Stimulated activated CD4-positive, alpha-beta T cell treated with anti-CD3 and anti-CD28 coated beads, TNF-alpha, amount 100 ng/mL, for 1 hour (primary cell): ENCODE data around the gene ATG101.

Experiments used
- DNase-seq, 3 donors: peaks; one replicate each; pipeline ENCODE4 v3.0.0-alpha.2; 2020; ENCODE audit warnings: low read depth in 3 of 3, low spot score in 1 of 3

Gene ATG101

DNA sequence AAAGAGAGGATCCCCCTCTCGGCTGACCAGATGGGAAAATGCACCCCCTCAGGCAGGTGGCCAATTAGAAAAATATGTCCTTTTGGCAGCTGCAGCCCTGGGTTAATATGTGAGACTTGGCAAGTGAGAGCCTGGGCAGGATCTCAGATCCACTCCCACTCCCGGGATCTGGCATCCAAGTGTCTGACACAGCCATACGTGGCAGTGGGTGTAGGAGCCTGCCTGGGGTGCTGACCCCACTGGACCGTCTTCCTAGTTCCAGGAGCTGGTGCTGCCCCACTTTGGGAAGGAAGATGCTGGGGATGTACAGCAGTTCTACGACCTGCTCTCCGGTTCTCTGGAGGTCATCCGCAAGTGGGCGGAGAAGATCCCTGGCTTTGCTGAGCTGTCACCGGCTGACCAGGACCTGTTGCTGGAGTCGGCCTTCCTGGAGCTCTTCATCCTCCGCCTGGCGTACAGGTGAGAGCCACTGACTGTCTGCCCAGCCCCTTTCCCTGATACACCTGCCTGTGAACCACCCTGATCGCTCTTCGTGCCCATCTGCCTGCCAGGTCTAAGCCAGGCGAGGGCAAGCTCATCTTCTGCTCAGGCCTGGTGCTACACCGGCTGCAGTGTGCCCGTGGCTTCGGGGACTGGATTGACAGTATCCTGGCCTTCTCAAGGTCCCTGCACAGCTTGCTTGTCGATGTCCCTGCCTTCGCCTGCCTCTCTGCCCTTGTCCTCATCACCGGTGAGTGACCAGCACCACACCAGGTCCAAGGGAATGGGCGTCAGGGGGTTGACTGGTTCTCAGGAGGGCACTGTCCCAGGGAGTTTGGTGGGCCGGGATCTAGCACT is 12.8 kb upstream of the ATG101 start:
- DNase-seq = peak in 1 of 3 donors; percentile 33

DNA sequence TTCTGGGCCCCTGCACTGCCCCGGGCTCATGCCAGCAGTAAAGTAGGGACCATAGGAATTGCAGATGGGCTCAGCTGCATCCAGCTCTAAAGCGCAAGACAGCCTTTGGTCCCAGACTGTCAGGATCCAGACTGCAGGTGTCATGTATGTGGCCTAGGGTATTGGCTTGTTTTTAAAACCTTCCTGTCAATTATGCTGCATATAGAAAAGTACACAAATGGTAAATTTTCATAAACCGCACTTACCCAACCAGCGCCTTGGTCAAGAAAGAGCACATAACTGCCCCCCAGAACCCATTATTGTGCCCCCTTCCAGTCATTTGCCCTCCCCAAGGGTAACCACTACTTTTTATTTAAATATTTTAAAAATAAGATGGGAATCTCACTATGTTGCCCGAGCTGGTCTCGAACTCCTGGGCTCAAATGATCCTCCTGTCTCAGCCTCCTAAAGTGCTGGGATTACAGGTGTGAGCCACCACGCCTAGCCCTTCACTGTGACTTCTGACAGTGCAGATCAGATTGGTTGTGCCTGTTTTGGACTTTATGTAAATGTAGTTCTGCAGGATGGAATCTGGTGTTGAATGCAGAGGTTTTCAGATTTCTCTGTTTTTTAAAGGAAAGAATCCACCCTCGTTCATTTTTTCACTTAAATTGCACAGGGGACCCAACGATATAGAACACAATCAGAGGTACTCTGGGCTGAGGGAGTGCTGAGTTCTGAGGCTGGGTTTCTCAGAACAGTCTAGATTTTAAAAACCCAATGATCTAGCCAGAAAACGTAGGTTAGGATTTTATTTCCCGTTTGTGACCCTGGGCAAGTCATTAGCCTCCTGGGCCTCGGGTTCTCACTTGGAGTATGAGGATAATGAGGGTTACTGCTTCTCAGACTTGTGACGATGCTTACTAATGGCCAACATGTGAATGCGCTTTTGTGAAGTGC is 11.9 kb upstream of the ATG101 start:
- no peak for DNase-seq

DNA sequence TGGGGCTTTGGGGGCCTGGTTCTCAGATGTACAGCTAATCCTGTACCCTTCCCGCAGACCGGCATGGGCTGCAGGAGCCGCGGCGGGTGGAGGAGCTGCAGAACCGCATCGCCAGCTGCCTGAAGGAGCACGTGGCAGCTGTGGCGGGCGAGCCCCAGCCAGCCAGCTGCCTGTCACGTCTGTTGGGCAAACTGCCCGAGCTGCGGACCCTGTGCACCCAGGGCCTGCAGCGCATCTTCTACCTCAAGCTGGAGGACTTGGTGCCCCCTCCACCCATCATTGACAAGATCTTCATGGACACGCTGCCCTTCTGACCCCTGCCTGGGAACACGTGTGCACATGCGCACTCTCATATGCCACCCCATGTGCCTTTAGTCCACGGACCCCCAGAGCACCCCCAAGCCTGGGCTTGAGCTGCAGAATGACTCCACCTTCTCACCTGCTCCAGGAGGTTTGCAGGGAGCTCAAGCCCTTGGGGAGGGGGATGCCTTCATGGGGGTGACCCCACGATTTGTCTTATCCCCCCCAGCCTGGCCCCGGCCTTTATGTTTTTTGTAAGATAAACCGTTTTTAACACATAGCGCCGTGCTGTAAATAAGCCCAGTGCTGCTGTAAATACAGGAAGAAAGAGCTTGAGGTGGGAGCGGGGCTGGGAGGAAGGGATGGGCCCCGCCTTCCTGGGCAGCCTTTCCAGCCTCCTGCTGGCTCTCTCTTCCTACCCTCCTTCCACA is 11.0 kb upstream of the ATG101 start:
- DNase-seq = peak in 1 of 3 donors; percentile 34

DNA sequence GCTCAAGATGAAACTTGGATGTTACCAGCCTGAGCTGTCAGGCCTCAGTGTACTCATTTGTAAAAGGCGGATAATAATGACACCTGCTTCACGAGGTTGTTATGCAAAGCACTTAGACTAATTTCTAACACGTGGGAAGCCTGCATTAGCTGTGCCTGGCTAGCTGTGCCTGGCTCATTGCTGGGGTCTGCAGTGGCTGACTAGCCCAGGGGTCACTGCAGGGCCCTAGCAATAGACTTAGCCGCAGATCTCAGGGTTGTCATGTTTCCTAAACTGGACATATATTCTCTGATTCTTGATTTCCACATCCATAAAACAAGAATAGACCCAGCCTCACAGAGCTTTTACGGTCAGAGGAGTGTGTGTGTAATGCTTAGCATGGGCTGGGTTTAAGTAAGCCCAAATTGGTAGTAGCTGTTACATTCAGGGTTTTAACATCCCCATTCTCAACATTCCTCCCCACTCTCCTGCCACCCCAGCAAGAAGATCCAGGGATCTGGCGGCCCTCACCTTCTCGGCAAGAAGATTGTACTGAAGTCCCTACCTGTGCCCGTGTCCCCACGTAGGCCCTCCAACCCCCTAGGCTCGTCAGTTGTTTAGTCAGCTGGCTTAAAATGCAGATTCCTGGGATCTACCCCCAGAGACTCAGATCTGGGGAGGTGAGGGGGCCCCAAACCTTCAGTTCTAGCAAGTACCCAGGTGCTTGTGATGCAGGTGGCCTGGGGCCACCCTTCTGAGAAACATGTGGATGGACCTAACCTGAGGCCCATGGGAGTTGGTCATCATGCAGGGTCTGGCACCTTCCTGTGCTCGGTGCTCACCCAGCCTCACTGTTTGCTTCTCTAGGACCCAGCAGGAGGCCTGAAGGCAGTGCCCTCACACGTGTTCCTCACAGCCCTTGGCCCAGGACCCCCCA is 9.9 kb upstream of the ATG101 start:
- peak in 1 of 3 donors; percentile 63 for DNase-seq

DNA sequence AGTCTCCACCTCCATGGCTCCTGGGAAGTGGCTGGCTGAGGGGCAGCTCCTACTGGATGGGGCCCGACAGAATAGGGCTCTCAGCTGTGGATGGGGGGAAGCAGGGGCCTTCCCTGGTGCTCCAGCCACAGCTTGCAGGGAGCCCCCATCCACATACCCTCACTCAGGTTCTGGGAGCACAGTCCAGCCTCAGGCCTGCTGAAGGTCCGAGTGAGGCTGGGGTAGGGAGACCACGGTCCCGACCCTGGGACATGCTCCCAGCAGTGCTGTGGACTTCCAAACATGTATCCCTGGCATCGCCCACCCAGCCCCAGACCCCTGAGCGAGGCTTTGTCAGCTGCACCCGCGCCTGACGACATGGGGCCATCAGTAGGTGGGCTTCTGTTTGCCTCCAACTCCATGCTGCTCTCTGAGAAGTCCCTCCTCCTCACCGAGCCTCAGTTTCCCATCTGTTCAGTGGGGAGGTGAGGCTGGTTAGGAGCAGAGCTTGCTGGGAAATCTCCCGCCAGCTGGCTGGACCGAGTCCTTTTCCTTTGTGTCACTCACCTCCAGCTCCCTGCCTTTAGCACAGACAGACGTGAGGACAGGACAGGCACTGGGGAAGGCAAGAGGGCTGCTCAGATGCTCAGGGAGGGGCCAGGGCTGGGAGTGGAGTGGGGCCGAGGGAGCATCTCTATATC is 9.1 kb upstream of the ATG101 start:
- peak in 1 of 3 donors; percentile 49 for DNase-seq

DNA sequence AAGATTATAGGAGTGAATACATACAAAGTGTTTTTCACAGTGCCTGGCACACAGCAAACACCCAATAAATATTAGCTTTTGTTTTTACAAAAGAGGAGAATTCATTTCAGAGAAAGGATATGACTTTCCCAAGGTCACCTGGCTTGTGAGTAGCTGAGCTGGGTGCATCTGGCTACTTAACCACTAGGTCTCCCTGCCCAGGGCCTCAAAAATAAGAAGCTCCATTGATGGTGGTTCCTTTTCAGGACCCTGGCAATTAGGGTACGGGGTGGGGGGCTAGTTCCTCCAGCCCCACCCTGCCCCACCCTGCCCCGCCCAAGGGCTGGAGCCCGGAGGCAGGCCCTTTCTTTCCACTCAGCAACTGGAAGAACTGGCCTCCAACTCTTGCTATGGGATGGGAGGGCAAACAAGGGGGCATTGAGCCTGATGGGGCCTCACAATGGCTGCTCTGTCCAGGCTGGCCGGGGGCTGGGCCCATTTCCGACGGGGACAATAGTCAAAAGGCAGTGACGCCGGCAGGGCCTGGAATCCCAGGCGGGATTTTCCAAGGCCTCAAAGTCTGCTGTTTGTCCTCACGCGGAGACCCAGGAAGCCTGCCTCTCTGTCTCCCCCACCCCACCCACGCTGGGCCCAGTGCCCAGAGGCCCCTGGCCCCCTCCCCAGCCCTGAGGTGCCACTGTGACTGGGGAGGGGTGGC is 8.2 kb upstream of the ATG101 start:
- no peak for DNase-seq

DNA sequence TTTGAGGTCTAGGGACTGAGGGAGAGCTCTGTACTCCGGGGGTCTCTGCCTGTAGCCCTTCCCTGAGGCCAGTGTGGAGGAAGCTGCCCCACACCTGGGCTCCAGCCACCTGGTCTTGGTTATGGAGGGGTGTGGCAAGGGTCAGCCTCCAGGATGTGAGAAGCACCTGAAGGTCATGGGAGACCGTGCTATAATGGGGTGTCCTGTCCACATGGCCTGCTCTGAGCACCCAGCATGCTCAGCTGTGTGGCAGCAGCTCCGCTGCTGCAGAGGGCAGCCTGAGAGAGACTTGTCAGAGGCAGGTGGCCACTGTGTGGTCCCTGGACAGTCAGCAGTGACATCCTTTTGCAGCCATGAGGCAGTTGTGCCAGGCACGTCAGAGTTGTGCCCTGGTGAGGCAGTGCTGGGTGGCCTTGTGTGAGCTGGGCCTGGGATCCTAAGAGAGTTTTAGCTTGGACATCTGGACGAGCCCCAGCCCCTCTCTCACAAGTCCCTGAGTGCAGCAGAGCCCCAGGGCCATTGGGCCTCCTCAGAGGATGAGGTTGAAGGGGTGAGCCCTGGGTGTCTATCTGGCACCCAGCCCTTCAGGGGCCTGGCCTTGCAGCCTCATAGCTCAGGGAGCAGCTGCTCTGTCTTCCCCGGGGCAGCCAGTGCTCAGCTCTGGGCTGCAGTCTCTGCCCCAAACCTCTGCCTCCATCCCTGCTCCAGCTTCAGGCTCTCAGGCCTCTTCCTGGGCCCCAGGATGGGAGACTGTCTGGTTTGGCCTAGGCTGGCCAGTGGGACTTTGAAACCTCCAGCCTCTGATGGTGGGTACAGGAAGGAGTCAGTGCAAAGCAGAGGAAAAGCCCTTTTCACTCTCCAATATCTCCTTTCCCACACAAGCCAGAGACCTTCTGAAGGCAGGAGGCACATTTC is 7.4 kb upstream of the ATG101 start:
- DNase-seq = no peak

DNA sequence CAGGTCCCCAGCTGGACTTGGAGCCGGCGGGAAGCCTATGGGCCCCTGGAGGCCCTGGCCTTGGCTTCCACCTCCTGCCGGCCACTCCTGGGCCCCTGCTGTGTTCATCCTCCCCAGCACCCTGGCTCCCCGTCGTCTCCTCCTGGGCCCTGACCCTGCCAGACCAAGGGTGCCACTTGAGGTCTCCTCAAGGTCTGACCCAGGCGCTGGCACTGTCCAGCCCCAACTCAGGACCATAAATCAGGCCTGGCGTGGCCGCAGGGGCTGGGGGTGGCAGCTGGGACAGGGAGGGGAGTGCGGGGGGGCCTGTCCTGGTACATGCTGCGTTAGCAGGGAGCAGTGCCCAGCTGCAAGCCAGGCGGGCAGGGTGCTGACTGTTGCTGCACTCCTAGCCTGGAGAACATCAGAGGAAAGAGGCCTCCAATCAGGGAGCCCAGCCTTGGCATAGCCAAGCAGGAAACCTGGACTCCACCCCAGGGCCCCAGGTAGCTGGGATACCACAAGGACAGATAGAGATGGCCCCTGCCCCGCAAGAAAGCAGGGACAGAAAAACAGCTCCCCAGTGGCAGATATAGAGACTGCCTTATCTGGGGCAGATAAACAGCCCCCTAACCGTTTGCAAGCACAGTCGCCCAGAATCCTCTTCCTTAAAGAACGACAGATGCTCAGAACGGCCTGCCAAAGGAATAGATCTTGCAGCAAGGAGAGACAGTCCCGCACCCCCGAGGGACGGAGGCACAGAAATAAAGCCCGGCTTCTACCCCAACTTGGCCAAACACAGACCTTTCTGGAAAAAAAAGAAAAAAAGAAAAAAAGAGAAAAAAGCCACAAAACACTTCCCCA is 6.5 kb upstream of the ATG101 start:
- DNase-seq = no peak

DNA sequence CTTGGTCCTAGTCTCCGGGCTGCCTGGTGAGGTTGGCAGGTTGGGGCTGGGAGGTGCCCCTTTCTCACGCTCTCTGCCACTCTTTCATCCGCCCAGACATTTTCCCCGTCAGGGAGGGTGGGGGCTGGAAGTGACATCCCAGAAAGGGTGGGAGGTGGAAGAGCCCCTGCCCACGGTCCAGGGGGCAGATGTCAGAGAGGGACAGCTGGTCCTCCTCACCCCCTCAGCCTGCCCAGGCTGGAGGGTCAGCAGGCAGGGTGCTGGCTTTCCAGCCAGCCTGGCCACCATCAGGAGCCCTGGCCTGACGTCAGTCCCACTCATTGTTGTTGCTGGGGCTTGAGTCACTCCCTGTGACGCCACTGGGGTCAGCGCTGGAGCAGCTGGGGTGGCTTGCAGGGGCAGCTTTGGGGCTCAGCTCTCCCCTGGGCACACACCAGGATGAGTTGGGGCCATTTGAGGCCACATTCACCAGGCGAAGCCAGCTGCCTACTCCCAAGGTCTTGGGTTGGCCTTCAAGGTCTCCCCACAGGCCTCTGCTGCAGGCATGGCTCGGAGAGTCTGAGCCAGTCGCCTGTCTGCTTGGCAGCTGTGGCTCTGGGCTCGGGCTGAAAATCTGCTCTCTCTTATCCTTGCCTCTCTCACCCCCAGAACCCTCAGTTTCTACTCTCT is 5.7 kb upstream of the ATG101 start:
- no peak for DNase-seq

DNA sequence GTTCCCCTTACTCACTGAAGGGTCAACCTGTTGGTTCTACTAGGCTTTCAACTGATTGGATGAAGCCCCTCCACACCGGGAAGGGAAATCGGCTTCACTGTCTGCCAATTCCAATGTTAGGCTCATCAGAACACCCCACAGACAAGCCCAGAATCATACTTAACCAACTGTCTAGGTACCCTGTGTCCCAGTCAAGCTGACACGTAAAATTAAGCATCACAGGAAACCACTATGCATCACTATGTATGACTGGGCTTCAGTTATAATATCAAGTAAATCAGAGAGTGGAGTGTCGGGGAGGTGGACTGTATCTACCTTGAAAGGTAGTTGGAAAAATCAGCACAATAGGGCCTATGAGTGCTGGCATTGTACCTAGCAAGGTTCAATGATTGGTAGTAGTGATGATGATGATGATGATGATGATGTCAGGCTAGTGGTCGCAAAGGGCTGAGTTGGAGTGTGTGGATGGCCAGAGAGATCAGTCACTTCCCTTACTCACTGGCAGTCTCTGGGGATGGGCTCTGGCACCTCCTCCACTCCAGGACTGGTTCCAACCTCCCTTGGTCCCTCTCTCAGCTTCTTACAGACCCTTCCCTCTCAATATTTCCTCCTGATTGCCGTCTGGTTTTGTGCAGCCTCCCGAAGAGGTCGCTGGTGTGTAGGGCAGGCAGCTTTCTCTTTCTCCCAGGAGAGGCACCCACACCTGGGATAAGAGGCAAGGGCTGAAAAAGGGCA is 3.3 kb upstream of the ATG101 start:
- no peak for DNase-seq

DNA sequence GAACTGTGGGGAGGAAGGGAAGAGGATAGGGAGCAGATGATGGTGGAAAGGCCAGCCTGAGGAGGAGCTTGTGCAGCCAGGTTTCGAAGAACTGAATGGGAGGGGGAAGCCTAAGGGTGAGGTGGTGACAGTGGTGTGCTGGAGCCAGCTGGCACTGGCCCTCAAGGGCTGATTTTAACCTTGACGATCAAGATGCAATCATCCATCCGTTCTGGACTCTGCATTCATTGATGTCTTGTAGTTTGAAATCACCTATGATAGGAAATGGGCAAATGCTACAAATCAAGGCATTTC is 2.8 kb upstream of the ATG101 start:
- no peak for DNase-seq

DNA sequence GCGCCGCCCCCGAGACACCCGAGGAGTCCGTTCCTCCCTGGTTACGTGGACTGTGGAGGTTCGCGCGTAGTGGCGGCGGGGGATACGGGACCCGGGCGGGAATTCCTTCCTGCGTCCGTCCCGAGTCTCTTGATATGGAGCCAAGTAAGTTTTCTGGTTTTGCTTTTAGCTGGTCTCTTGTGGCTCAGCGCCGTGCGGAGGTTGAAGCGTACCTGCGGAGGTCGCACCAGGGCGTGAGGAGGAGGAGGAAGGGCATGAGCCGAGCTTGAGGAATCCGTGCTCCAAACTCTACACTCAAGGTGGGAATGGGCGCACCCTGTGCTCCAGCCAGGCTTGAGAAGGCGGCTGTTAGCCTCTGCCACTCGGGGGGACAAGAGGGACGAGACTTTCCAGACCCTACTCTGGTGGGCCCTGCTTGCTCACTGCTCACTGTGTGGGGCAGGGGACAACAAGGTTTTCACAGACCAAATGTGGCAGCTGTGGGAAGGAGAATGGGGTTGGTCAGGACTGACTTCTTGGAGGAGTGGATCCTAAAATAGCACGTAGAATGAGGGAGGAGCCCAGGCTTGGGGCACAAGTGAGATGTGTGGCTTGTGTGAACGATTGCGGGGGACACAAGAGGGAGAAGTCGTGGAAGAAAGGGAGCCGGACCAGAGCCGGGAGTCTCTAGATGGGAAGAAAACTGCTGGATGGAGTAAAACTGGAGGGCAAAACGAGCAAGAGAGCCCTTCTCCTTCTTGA is 577 bp downstream of the ATG101 start:
- no peak for DNase-seq

DNA sequence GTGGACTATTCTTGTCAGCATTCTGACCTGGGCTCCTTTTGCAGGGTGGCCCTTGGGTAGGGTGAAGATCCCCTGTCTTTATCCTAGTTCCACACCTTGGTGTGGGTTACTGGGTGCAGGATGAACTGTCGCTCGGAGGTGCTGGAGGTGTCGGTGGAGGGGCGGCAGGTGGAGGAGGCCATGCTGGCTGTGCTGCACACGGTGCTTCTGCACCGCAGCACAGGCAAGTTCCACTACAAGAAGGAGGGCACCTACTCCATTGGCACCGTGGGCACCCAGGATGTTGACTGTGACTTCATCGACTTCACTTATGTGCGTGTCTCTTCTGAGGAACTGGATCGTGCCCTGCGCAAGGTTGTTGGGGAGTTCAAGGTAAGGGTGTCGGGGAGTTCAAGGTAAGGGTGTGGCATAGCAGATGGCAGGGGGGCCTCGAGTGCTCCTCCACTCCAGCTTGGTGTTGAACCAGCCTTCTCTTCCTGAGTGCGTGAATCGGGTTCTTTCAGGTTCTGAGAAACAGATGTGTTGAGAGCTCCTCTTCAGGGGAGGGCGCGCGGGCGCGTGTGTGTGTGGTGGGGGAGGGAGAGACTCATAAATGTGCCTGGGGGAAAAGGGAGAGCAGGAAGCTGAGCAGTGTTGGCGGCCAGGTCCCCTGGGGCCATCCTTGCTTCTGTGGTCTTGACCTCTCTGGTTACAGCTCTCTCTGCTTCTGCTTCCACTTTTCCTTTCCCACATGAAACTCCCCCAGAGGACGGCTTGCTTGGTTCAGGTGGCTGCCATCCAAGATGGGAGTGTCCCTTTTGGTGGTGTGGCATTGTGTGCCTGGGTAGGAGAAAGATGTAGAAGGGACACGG is 4.0 kb downstream of the ATG101 start:
- no peak for DNase-seq

DNA sequence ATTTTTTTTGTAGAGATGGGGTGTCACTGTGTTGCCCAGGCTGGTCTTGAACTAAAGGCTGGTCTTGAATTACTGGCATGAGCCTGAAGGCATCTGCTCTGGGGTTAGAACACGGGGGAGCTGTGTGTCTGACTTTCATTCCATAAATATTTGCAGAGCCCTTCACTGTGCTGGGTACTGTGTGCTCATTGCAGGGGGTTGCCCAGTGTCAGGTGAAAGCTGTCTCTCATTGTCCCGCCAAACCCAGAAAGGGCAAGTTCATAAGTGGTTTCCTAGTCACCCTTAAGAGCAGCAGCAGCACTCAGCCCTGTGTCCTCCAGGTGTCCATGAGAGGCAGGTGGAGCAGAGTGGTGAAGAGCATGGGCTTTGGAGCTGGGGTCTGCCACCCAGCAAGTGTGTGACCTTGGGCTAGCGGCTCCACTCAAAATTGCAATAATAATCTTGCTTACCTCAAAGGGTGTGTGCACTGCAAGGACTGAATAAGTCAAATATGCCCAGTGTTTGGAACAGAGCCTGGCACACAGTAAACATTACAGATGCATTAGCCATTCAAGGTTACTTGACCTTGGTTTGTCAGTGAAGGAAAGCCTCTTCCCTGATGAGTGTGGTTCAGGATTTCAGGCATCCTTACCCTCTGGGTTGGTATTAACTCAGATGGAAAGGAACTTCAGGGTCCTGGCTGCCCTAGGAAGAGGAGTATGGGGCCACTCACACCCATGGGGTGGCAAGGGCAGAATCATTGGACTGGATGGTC is 5.4 kb downstream of the ATG101 start:
- no peak for DNase-seq
